ENCODE results near the gene RBM4.
"Not testable (repeated sequence)": the region's sequence is repeated elsewhere in the genome, so short reads cannot be mapped to it uniquely, and the experiment has no call there.

The RBM4 gene, protein sequence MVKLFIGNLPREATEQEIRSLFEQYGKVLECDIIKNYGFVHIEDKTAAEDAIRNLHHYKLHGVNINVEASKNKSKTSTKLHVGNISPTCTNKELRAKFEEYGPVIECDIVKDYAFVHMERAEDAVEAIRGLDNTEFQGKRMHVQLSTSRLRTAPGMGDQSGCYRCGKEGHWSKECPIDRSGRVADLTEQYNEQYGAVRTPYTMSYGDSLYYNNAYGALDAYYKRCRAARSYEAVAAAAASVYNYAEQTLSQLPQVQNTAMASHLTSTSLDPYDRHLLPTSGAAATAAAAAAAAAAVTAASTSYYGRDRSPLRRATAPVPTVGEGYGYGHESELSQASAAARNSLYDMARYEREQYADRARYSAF

GRCh38 chr11:66638177-66639065, at the start of gene RBM4:
TSS of gene RBM4 (plus strand) at chr11:66638703. CDS start at chr11:66639712, 1,009 bp downstream.
- peak; percentile 100 for DNase-seq (ENCODE audit: low read depth)

DNA sequence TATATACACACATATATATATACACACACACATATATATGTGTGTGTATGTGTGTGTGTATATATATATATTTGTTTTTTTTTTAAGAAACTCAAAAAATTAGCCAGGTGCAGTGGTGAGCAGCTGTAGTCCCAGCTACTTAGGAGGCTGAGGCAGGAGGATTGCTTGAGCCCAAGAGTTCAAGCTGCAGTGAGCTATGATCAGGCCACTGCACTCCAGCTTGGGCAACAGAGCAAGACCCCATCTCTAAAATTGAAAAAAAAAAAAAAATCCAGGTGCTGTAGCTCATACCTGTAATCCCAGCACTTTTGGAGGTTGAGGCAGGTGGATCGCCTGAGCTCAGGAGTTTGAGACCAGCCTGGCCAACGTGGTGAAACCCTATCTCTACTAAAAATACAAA, 49.2 kb upstream of the RBM4 start:
- not testable (repeated sequence) for DNase-seq (ENCODE audit: low read depth)

DNA sequence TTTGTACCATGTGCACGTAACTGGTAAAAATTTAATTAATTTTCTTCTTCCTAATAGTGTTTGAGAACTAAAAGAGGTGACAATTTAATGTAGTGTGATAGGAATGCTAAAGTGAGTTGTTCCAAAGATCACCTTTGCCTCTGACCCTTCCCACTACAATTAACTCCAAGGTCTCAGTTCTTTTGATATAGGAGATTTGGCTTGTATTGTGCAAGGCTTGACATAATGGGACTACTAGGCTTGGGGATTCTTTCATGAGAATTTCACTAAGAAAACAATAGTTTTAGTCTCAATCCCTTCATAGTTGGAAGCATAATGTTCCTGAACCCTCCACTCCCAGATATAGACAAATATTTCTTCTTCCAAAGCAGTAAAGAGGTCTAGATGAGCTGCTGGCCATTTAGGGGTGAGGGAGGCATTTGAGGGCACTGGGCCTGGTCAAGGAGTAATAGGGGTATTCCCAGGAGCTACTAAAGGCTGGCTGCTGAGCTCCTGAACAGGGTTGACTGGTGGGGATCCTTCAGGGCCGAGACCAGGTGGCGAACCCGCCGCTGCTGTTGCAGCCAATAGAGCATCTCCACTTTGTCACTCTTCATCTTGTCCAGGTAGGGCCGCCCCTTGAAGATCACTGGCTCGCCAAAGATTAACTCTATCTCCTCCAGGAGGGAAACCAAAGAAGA, 48.4 kb upstream of the RBM4 start:
- DNase-seq (ENCODE audit: low read depth) = no peak

- no peak for DNase-seq (ENCODE audit: low read depth)
Measured at GRCh38 chr11:66591175-66591574, 47.3 kb upstream of the RBM4 start.

GRCh38 chr11:66592457-66593302, 45.8 kb upstream of the RBM4 start, which contains the start of the genes CCDC87 and CCS:
TSS of gene CCDC87 (minus strand) at chr11:66593063. CDS start at chr11:66593015, 48 bp downstream.
TSS of gene CCS (plus strand) at chr11:66593185. CDS start at chr11:66593262, 77 bp downstream.
- DNase-seq (ENCODE audit: low read depth) = peak; percentile 86

- DNase-seq (ENCODE audit: low read depth) = no peak
Measured at GRCh38 chr11:66593303-66593635, 45.2 kb upstream of the RBM4 start.

DNA sequence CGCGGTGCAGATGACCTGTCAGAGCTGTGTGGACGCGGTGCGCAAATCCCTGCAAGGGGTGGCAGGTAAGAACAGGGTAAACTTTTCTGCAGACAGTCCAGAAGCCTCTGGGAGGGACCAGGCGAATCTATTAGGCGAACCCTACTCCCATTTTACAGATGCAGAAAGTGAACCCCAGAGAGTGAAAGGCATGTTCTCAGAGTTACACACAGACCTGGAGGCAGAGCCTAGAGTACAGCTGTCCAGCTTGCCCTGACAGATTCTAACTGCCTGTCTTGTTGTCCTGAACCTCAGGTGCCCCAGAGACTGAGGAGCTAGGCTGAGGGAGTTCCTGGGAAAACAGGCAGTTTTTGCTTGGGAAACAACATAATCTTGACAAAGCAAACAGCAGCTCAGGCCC, 44.9 kb upstream of the RBM4 start:
- DNase-seq (ENCODE audit: low read depth) = no peak

- no peak for DNase-seq (ENCODE audit: low read depth)
Measured at GRCh38 chr11:66595245-66595904, 43.1 kb upstream of the RBM4 start.

DNA sequence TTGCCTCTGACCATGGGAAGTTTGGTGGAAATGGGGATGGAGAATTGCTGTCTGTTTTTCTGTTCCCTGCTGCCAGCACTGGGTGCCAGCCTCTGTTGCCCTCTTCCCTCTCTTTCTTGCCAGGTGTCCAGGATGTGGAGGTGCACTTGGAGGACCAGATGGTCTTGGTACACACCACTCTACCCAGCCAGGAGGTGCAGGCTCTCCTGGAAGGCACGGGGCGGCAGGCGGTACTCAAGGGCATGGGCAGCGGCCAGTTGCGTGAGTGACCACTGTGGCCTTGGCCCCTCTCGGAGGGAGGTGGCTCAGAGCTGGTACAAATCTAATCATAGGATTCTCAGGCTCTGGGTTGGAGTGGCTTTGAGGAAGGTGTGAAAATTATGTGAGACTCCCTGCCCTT, 39.5 kb upstream of the RBM4 start:
- DNase-seq (ENCODE audit: low read depth) = no peak

DNA sequence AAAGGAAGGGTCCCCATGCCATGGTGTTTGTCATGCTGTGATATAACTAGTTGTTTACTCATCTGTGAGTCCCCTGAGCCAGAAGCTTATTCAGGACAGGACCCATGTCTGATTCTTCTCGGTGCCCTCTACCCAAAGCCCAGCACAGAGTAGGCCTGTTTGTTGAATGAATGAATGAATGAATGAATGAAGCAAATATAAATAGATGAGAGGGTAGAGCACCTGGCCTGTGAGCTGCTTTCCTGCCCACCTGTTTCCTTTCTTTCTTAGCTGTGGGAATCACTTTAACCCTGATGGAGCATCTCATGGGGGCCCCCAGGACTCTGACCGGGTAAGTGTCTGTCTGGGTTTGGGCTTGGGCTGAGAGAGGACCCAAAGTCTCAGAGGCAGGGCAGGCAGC, 38.3 kb upstream of the RBM4 start:
- DNase-seq (ENCODE audit: low read depth) = no peak

DNA sequence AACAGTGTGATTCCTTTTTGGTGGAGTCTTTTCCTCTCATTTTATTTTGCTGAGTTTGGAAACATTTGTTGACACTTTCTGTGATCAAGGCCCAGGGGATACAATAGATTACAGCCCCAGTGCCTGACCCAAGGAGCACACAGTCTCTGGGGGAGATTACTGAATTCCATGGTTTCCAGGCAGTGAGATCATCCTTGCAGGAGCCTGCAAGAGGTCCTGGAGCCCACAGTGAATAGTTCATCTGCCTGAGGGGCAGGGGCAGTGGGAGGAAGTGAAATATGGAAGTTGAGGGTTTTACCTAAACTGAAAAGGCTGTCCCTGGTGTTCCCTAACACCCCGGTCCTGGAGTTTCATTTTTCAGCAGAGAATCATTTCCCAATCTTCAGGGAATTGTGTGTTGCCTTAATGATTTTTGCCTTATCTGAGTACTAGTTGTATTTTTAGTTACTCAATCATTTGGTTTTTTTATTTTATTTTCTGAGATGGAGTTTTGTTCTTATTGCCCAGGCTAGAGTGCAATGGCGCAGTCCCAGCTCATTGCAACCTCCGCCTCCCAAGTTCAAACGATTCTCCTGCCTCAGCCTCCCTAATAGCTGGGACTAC, 37.8 kb upstream of the RBM4 start:
- no peak for DNase-seq (ENCODE audit: low read depth)

DNA sequence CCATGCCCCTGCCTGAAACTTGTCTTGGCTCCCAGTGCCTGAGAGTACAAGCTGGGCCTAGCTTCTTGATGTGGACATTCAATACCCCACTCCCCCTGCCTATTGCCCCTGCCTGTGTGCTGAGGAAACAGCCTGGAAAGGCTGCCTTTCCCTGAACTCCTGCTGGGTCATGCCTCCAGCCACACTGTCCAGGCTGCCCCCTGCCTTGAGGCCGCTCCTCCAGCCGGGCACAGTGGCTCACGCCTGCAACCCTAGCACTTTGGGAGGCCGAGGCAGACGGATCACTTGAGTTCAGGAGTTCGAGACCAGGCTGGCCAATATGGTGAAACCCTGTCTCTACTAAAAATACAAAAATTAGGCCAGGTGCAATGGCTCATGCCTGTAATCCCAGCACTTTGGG, 35.4 kb upstream of the RBM4 start:
- DNase-seq (ENCODE audit: low read depth) = no peak

DNA sequence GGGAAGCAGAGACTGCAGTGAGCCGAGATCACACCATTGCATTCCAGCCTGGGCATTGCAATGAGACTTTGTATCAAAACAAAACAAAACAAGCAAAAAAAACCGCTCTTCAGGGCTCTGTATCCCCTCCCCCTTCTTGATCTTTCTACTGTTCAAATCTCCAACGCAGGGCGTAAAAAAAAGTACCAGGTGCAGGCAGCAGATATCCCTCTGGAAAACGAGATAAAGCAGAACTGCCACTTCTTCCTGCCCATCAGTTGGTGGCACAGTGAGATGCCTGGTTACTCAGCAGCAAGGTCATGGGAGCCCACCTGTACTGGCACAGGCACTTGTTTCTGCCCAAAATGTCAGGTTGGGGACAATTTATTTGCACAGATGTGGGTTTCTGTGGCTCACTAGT, 34.3 kb upstream of the RBM4 start:
- DNase-seq (ENCODE audit: low read depth) = no peak

- DNase-seq (ENCODE audit: low read depth) = not testable (repeated sequence)
Measured at GRCh38 chr11:66606608-66607007, 31.9 kb upstream of the RBM4 start.

DNA sequence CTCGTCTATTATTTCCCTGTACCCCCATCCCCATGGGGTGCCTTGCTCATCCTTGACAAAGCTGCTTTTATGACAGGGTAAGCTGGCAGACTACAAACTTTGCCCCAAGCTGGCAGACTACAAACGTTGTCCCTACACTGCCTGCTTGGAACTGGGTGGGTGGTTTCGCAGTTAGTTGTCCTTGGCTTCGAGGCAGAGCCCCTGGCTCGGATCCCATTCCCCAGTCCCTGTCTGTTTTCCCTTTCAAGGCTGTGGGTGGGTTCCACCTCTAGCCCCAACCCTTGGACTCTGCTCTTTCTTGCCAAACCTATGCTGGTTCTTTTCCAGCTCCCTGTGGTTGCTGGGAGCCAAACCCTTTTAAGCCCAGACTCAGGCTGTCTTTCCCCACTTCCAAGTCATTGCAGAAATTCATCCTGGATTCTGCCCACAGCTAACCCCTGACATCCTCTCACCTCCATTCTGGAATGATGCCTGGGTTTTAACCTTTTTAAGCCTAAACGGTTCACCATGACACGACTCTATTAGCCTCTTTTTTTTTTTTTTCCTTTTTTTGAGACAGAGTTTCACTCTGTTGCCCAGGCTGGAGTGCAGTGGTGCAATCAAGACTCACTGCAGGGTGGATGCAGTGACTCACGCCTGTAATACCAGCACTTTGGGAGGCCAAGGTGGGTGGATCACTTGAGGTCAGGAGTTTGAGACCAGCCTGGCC, 31.2 kb upstream of the RBM4 start:
- no peak for DNase-seq (ENCODE audit: low read depth)

DNA sequence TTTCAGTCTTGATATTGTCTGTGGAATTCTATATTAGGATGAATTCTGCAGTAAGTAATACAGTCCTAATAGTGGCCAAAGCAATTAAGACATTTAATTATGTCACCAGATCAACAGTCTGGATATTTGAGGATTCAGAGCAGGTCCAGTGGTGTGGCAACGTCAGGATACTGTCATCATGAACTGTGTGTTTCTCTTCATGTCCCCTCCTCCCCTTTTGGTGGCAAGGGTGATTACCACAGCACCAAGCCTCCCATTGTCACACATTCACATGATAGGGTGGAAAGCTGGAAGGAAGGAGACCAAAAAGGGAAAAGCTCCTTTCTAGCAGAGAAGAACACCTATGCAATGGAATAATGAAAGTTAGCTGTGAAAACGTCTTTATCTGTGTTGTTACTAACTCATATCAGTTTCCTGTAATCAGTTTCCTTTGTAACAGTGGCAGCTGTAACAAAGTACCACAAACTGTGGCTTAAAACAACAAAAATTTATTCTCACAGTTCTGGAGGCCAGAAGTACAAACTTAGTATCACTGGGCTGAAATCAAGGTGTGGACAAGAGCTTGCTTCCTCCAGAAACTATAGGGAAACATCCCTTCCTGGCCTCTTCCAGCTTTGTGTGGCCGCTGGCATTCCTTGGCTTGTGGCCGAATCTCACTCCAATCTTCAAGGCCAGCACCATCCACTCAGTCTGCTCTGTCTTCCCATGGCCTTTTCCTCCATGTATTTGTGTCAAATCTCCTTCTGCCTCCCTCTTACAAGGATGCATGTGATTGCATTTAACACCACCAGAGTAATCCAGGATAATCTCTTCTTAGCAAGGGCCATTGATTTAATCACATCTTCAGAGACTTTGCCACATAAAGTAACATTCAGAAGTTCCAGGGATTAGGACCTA, 28.5 kb upstream of the RBM4 start:
- no peak for DNase-seq (ENCODE audit: low read depth)

DNA sequence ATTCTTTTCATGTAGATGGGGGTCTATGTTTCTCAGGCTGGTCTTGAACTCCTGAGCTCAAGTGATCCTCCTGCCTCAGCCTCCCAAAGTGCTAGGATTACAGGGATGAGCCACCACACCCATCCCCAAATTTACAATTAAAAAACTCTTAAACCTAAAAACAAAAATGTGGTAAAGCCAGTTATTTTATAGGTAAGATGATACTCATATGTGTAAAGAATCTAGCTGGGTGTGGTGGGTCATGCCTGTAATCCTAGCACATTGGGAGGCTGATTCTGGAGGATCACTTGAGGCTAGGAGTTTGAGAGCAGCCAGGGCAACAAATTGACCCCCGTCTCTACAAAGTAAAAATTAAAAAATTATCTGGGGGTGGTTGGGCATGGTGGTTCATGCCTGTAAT, 26.0 kb upstream of the RBM4 start:
- no peak for DNase-seq (ENCODE audit: low read depth)

DNA sequence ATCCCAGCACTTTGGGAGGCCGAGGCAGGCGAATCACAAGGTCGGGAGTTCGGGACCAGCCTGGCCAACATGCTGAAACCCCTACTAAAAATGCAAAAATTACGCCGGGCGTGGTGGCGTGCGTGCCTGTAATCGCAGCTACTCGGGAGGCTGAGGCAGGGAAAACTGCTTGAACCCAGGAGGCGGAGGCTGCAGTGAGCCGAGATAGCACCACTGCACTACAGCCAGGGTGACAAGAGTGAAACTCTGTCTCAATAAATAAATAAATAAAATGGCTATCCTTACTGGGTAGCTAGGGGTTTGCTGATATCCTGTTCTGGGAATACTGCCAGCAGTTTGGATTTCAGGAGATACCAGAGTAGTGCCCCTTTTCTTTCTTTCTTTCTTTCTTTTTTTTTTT, 24.4 kb upstream of the RBM4 start:
- no peak for DNase-seq (ENCODE audit: low read depth)
